Thyroid gland (tissue), 4 donors: Measurements from ENCODE around the gene ZBTB7B.

Experiments used
- CTCF ChIP-seq, 6 experiments: fragments of 200-600 bp in 3 of 6; fragments of 450-650 bp in 3 of 6; sonication (generic) in 3 of 6; IDR thresholded peaks; one replicate each; pipeline ENCODE4 v1.5.1; 2016 to 2019; ENCODE audit warnings: antibody characterized with exemption in 6 of 6, mild to moderate bottlenecking in 2 of 6, inconsistent platforms in 1 of 6, moderate library complexity in 1 of 6
- POLR2A ChIP-seq, 2 donors: fragments of 450-650 bp; IDR thresholded peaks; one replicate each; pipeline ENCODE4 v1.6.1; 2017; ENCODE audit warnings: antibody characterized with exemption in 2 of 2, mild to moderate bottlenecking in 2 of 2, moderate library complexity in 1 of 2

DNA sequence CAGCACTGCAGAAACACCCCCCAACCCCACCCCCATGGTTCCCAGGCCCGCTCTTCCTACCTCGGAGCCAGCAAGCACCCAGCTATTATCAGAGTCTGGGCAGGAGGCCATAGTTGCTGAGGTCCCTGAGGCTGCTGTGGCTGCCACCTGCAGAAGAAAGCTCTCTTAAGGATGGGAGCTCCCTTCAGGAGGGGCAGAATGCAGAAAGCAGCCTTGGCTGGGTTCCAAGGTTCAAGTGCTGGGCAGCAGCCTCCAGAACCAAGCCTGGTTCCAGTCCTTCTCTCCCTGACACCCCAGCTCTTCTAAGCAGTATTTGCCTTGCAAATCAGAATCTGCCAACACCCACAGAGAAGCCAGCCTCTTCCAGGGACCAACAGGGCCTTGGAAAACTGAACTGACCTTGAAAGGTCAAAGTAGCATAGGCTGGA, 49.0 kb upstream of the ZBTB7B start:
- TF ChIP-seq CTCF (IDR thresholded peaks at IDR 0.05) (no peak), POLR2A (IDR thresholded peaks at IDR 0.05) (no peak)
